Cardiac fibroblast (primary cell): Measurements from ENCODE around the gene PAF1.

Experiments
- DNase-seq, 2 donors: peaks; one replicate each; pipeline versions ENCODE4 v3.0.0 to v3.0.0-alpha.2; 2010; ENCODE audit warnings: low read depth in 2 of 2
- H3K4me3 ChIP-seq, 2 donors: replicated peaks in 1 of 2; 1 replicate in 1 of 2; 2 replicates in 1 of 2; pipeline ENCODE4 v1.5.1; 2011; ENCODE audit warnings: low read depth in 2 of 2, low read length in 2 of 2, mild to moderate bottlenecking in 2 of 2, moderate library complexity in 1 of 2
- TF ChIP-seq, protein P1 (sequence below): IDR thresholded peaks from one replicate; pipeline ENCODE4 v1.5.1; 2011; ENCODE audit warnings: low read depth, mild to moderate bottlenecking, low read length, inconsistent platforms

PAF1 gene

DNA sequence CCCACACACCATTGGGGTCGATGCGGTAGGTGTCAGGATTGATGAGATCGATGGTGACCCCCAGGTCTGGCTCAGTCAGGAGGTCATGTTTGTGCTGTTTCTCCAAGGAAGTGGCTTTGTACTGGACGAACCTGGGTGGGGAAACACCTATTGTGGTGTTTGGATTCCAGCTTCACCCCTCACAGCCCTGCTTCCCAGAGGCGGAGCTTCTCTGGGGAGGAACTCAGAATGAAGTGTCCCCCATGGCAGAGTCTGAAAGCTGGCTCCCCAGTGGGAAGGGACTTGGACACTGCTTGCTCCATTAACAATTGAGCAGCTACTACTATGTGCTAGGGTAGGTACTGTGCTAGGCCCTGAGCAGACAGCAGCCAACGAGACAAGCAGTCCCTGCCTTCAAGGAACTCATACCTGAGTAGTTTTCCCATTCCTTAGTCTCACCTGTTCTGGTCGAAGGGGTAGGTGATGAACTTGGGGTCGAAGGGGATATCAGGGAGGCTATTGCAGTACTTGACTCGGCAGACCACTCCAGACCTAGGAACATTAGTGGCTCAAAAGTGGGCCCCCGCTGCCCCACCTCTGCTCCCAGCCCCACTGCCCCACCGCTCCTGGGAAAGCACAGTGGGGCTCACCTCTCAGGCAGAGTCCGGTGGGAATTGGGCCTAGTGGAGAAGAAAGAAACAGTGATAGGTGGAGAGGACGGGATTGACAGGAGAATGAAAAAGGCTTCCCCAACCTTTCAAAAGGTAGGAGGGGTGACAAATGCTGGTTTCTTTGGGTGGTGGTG is 1.1 kb downstream of the PAF1 start:
- H3K4me3 ChIP-seq = peak overlapping the region; percentile 87 to 98
- TF ChIP-seq, protein P1, sequence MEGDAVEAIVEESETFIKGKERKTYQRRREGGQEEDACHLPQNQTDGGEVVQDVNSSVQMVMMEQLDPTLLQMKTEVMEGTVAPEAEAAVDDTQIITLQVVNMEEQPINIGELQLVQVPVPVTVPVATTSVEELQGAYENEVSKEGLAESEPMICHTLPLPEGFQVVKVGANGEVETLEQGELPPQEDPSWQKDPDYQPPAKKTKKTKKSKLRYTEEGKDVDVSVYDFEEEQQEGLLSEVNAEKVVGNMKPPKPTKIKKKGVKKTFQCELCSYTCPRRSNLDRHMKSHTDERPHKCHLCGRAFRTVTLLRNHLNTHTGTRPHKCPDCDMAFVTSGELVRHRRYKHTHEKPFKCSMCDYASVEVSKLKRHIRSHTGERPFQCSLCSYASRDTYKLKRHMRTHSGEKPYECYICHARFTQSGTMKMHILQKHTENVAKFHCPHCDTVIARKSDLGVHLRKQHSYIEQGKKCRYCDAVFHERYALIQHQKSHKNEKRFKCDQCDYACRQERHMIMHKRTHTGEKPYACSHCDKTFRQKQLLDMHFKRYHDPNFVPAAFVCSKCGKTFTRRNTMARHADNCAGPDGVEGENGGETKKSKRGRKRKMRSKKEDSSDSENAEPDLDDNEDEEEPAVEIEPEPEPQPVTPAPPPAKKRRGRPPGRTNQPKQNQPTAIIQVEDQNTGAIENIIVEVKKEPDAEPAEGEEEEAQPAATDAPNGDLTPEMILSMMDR = no peak
- no peak for DNase-seq

- DNase-seq = no peak
- TF ChIP-seq, protein P1 = no peak
- H3K4me3 ChIP-seq = no peak overlapping the region
Observed at GRCh38 chr19:39388657-39389056, 2.2 kb downstream of the PAF1 start.

DNA sequence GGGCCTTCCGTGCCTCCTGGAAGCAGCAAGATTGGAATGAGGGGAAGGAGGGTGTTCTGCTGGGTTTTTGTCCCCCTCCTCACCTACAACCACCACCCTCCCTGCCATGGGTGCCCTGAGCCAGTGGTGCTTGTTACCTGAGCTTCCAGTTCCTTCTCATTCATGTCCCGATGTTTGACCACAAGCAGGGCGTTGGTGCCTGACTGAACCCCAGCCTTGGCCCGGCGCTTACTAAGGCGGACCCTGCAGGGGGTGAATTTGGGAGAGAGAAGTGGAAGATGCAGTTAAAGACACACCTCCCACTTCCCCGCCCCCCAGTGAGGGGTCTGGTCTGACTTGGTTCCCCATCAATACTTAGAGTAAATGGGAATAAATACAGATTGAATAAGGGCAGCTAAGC is 4.3 kb downstream of the PAF1 start:
- DNase-seq = no peak
- TF ChIP-seq, protein P1 = no peak
- no peak overlapping the region for H3K4me3 ChIP-seq

DNA sequence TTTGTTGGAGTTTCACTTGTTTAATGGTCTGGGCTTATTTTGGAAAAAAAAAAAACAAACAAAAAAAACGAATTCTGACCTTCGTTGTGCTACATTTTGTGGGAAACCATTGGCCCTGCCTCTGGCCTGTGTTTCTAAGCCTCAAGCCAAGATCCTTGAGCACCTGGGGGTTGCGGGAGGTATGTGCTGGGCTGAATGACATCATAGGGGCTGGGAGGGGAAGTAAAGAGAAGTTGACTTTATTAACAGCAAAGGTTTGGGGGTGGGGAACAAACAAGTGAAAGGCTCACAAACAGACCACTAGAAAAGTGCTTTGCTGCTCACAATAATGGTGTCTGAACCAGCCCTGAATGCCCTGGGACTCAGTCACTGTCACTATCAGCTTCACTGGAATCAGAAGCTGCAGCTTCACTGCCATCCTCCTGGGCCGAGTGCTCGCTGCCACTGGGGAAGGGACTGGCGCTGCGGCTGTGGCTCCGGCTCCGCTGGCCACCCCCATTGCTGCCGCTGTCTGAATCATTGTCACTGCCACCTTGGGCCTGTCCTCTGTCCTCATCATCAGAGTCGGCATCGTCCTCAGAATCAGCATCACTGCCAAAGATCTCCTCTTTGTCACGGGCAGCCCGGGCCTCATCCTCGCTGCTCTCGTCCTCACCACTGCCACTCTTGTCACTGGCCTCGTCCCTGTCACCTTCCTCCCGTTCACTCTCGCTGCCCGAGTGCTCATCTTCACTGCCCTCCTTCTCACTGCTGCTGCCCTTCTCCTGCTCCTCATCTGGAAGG is 5.1 kb downstream of the PAF1 start:
- DNase-seq = no peak
- TF ChIP-seq, protein P1 = no peak

GRCh38 chr19:39384839-39385568 is 5.9 kb downstream of the PAF1 start:
- TF ChIP-seq, protein P1 = no peak
- H3K4me3 ChIP-seq = no peak overlapping the region
- DNase-seq = no peak

More for the DNA sequence above, 5.1 kb downstream of the PAF1 start:
- no peak overlapping the region for H3K4me3 ChIP-seq

- TF ChIP-seq, protein P1 = no peak
- H3K4me3 ChIP-seq = no peak overlapping the region
- DNase-seq = no peak
Observed at GRCh38 chr19:39382991-39383828, 7.7 kb downstream of the PAF1 start.
